ENCODE measurements around the gene HIPK3. TPM values are rescaled to one million over a fixed set of nuclear protein-coding genes. Genes with fewer than 3 reads are reported as not detected.
"Not testable (repeated sequence)": the region's sequence is repeated elsewhere in the genome, so short reads cannot be mapped to it uniquely, and the experiment has no call there.

Gene HIPK3
- total and polyA plus RNA-seq, 2 experiments from 2014 or later, result 5.5 to 29.8 TPM

DNA sequence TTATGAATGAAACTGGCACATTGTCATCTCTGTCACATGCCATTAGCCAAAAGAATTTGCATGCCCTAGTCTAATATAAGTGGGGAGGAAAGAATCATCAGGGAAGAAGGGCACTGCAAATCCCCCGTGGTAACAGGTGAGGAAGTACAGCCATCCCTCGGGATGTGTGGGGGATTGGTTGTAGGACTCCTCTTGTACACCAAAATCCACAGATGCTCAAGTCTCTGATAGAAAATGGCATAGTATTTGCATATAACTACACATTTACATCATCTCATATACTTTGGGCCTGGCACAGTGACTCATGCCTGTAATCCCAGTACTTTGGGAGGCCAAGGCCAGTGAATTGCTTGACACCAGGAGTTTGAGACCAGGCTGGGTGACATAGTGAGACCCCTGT lies 109.7 kb downstream of the HIPK3 start (continued):
- TF ChIP-seq, protein P1, sequence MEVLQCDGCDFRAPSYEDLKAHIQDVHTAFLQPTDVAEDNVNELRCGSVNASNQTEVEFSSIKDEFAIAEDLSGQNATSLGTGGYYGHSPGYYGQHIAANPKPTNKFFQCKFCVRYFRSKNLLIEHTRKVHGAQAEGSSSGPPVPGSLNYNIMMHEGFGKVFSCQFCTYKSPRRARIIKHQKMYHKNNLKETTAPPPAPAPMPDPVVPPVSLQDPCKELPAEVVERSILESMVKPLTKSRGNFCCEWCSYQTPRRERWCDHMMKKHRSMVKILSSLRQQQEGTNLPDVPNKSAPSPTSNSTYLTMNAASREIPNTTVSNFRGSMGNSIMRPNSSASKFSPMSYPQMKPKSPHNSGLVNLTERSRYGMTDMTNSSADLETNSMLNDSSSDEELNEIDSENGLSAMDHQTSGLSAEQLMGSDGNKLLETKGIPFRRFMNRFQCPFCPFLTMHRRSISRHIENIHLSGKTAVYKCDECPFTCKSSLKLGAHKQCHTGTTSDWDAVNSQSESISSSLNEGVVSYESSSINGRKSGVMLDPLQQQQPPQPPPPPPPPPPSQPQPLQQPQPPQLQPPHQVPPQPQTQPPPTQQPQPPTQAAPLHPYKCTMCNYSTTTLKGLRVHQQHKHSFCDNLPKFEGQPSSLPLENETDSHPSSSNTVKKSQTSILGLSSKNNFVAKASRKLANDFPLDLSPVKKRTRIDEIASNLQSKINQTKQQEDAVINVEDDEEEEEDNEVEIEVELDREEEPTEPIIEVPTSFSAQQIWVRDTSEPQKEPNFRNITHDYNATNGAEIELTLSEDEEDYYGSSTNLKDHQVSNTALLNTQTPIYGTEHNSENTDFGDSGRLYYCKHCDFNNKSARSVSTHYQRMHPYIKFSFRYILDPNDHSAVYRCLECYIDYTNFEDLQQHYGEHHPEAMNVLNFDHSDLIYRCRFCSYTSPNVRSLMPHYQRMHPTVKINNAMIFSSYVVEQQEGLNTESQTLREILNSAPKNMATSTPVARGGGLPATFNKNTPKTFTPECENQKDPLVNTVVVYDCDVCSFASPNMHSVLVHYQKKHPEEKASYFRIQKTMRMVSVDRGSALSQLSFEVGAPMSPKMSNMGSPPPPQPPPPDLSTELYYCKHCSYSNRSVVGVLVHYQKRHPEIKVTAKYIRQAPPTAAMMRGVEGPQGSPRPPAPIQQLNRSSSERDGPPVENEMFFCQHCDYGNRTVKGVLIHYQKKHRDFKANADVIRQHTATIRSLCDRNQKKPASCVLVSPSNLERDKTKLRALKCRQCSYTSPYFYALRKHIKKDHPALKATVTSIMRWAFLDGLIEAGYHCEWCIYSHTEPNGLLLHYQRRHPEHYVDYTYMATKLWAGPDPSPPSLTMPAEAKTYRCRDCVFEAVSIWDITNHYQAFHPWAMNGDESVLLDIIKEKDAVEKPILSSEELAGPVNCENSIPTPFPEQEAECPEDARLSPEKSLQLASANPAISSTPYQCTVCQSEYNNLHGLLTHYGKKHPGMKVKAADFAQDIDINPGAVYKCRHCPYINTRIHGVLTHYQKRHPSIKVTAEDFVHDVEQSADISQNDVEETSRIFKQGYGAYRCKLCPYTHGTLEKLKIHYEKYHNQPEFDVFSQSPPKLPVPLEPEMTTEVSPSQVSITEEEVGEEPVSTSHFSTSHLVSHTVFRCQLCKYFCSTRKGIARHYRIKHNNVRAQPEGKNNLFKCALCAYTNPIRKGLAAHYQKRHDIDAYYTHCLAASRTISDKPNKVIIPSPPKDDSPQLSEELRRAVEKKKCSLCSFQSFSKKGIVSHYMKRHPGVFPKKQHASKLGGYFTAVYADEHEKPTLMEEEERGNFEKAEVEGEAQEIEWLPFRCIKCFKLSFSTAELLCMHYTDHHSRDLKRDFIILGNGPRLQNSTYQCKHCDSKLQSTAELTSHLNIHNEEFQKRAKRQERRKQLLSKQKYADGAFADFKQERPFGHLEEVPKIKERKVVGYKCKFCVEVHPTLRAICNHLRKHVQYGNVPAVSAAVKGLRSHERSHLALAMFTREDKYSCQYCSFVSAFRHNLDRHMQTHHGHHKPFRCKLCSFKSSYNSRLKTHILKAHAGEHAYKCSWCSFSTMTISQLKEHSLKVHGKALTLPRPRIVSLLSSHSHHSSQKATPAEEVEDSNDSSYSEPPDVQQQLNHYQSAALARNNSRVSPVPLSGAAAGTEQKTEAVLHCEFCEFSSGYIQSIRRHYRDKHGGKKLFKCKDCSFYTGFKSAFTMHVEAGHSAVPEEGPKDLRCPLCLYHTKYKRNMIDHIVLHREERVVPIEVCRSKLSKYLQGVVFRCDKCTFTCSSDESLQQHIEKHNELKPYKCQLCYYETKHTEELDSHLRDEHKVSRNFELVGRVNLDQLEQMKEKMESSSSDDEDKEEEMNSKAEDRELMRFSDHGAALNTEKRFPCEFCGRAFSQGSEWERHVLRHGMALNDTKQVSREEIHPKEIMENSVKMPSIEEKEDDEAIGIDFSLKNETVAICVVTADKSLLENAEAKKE (CRISPR knock-in tag; IDR thresholded peaks at IDR 0.05), result no peak
- TF ChIP-seq CREB1 (CRISPR knock-in tag; IDR thresholded peaks at IDR 0.05; ENCODE audit: low read depth) (no peak), EZH2phosphoT487 (IDR thresholded peaks at IDR 0.05; ENCODE audit: unreplicated experiment) (no peak), ZNF114 (CRISPR knock-in tag; IDR thresholded peaks at IDR 0.05) (no peak), STAT1 (IDR thresholded peaks at IDR 0.05; ENCODE audit: unreplicated experiment) (no peak), EZH2 (IDR thresholded peaks at IDR 0.05; ENCODE audit: low read depth, unreplicated experiment) (no peak), ZNF331 (CRISPR knock-in tag; IDR thresholded peaks at IDR 0.05; ENCODE audit: low read depth) (no peak)

DNA sequence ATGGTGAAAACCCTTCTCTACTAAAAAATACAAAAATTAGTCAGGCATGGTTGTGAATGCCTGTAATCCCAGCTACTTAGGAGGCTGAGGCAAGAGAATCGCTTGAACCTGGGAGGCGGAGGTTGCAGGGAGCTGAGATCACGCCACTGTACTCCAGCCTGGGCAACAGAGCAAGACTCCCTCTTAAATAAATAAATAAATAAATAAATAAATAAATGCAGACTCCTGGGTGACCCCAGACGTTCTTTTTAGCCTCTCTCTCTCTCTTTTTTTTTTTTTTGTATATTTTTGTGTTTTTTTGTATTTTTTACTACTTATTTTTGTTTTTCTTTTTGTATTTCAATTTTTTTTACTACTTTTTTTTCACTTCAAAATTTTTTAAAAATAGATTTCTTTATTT lies 111.3 kb downstream of the HIPK3 start:
- H3K4me1 Mint-ChIP-seq; H2AFZ ChIP-seq; H3K4me1 ChIP-seq (ENCODE audit: insufficient read depth); H3K36me3 ChIP-seq (ENCODE audit: insufficient read depth); H3K27ac ChIP-seq (ENCODE audit: low read depth); H4K20me1 ChIP-seq (replicated peaks; ENCODE audit: insufficient read depth); H3K79me2 ChIP-seq (replicated peaks; ENCODE audit: insufficient read depth); ATAC-seq; H3K4me2 ChIP-seq; H3K9me2 ChIP-seq (ENCODE audit: insufficient read depth); H3K27me3 ChIP-seq (ENCODE audit: insufficient read depth); H3K9me3 Mint-ChIP-seq; DNase-seq (ENCODE audit: low spot score); H3K27me3 Mint-ChIP-seq (ENCODE audit: insufficient read depth, low read depth, poor library complexity); H3K4me3 ChIP-seq; H3K4me3 Mint-ChIP-seq; H3K36me3 Mint-ChIP-seq (ENCODE audit: low read depth); H3F3A ChIP-seq (replicated peaks; ENCODE audit: low read depth); H3K27ac Mint-ChIP-seq: not testable (repeated sequence)
